ENCODE measurements around the gene GAB2.
"Not testable (repeated sequence)": the region's sequence is repeated elsewhere in the genome, so short reads cannot be mapped to it uniquely, and the experiment has no call there.

The GAB2 gene

GRCh38 chr11:78226684-78227680, 190.6 kb downstream of the GAB2 start:
- in situ Hi-C loops (cut with HindIII; ENCODE audit: low sequenced_read_pairs) = no loop called here
- H3K4me3 ChIP-seq (ENCODE audit: low read depth, low read length) = no peak overlapping the region
- DNase-seq (ENCODE audit: low read depth) = no peak
- no peak for TF ChIP-seq CTCF (IDR thresholded peaks at IDR 0.05; ENCODE audit: low read depth, low read length, missing control alignments)

GRCh38 chr11:78224906-78225420, 192.7 kb downstream of the GAB2 start:
- in situ Hi-C loops (cut with HindIII; ENCODE audit: low sequenced_read_pairs) = no loop called here
- no peak overlapping the region for H3K4me3 ChIP-seq (ENCODE audit: low read depth, low read length)
- no peak for DNase-seq (ENCODE audit: low read depth)
- TF ChIP-seq CTCF (IDR thresholded peaks at IDR 0.05; ENCODE audit: low read depth, low read length, missing control alignments) = no peak

GRCh38 chr11:78224506-78224905, 193.1 kb downstream of the GAB2 start:
- in situ Hi-C loops (cut with HindIII; ENCODE audit: low sequenced_read_pairs) = no loop called here
- no peak for DNase-seq (ENCODE audit: low read depth)
- no peak for TF ChIP-seq CTCF (IDR thresholded peaks at IDR 0.05; ENCODE audit: low read depth, low read length, missing control alignments)
- H3K4me3 ChIP-seq (ENCODE audit: low read depth, low read length) = no peak overlapping the region

GRCh38 chr11:78223320-78223954, 194.2 kb downstream of the GAB2 start:
- in situ Hi-C loops (cut with HindIII; ENCODE audit: low sequenced_read_pairs) = no loop called here
- no peak for DNase-seq (ENCODE audit: low read depth)
- H3K4me3 ChIP-seq (ENCODE audit: low read depth, low read length) = no peak overlapping the region
- TF ChIP-seq CTCF (IDR thresholded peaks at IDR 0.05; ENCODE audit: low read depth, low read length, missing control alignments) = no peak

GRCh38 chr11:78222726-78223125, 194.9 kb downstream of the GAB2 start:
- DNase-seq (ENCODE audit: low read depth); in situ Hi-C loops (cut with HindIII; ENCODE audit: low sequenced_read_pairs); H3K4me3 ChIP-seq (ENCODE audit: low read depth, low read length): not testable (repeated sequence)

GRCh38 chr11:78221396-78222315, 196.0 kb downstream of the GAB2 start:
- TF ChIP-seq CTCF (IDR thresholded peaks at IDR 0.05; ENCODE audit: low read depth, low read length, missing control alignments) = no peak
- H3K4me3 ChIP-seq (ENCODE audit: low read depth, low read length) = no peak overlapping the region
- in situ Hi-C loops (cut with HindIII; ENCODE audit: low sequenced_read_pairs) = no loop called here
- no peak for DNase-seq (ENCODE audit: low read depth)

Measured in astrocyte of the cerebellum (primary cell).